ENCODE measurements around the gene AFF2. TPM values are rescaled to one million over a fixed set of nuclear protein-coding genes. Genes with fewer than 3 reads are reported as not detected.

AFF2 gene
- total RNA-seq, 1 donor from 2014 or later: 3.3 TPM

DNA sequence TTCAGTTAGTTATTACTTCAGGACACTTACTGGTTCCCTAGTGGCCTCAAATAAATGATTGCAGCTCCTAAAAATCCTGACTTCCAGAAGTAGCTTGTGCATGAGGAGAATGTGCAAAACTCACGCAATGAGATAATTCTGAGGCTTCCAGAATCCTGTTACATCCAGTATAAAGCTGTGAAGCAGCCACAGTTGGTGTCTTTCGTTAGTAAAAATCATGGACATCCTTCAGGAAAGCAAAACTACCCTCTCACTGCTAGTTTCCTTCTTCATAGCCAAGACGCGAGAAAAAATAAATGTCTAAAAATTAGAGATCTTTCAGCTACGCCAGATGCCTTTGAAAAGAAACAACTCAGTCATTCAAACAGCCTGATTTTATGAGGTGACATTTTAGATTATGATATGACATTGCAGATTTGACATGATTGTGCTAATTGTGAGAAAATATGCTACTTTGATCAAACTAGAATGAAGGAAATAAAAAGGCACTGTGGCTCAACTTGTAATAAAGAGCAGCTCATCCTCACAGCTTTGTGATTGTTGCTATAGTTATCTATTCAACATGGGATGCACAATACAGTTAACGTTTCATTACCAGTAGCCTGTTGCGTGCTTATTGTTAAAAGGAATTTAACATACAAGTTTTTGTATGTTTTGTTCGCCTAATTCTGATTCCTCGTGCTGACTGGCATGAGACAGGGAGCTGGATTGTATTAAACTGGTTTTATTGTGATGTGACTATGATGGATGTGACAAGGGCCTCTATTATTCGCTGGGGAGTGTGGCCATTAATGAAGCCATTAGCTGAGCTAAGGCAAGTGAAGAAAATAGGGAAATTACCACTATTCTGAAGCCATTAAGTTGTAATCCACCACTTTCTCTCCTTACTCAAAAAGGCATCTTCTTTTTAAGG is 40.5 kb downstream of the AFF2 start:
- no peak for DNase-seq (ENCODE audit: low spot score)
- Mint-ChIP-seq H3K9me3 (no peaks in the 10 kb centered on the region), H3K4me1 (ENCODE audit: low read depth) (no peaks in the 10 kb centered on the region), H3K27ac (no peak overlapping the region), H3K4me3 (ENCODE audit: low read depth) (no peak overlapping the region), H3K27me3 (ENCODE audit: low read depth) (no peaks in the 10 kb centered on the region), H3K36me3 (ENCODE audit: low read depth) (no peaks in the 10 kb centered on the region)
- intact Hi-C loops (cut with micrococcal nuclease): no loop called here

- no peaks in the 10 kb centered on the region for H3K9me3 Mint-ChIP-seq
- no peak overlapping the region for H3K4me3 Mint-ChIP-seq (ENCODE audit: low read depth)
- no peaks in the 10 kb centered on the region for H3K4me1 Mint-ChIP-seq (ENCODE audit: low read depth)
- H3K27me3 Mint-ChIP-seq (ENCODE audit: low read depth): no peaks in the 10 kb centered on the region
- no peaks in the 10 kb centered on the region for H3K36me3 Mint-ChIP-seq (ENCODE audit: low read depth)
- DNase-seq (ENCODE audit: low spot score): no peak
- intact Hi-C loops (cut with micrococcal nuclease): no loop called here
- H3K27ac Mint-ChIP-seq: no peak overlapping the region
Measured at GRCh38 chrX:148541584-148541940, 41.1 kb downstream of the AFF2 start.

DNA sequence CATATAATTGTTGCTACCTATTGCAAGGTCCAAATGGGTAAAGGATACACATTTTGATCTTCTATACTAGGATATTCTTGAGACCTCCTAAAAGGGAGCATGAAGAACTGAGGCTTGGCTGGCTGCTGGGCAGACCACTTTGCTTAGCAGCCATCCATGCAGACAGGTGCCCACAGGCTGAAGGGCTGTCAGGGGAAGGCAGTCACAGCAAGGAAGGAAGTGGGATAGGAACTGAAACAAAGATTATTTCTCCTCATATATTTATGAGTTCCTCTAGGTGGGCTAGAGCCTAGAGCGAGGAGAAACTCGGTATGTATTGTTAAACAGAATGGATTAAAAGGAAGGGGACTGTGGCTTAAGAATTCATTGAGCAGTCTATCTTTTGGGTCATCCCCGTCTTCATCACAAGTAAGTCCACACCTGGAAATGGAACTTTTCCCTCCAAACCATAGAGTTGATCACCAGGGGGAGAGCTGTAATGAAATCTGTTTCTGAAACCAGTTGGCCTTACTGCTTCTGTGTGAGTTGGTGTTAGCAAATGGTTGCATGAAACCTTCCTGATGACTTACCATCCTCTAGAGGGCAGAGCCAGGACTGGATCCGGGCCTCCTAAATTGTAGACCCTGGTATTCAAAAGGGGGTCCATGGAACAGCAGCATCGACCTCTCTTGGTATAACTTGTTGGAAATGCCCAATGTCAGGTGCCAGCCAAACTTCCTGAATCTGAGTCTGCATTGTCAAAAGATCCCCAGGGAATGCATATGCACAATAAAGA is 42.3 kb downstream of the AFF2 start:
- intact Hi-C loops (cut with micrococcal nuclease): no loop called here
- Mint-ChIP-seq H3K27me3 (ENCODE audit: low read depth) (no peaks in the 10 kb centered on the region), H3K4me3 (ENCODE audit: low read depth) (no peak overlapping the region), H3K36me3 (ENCODE audit: low read depth) (no peaks in the 10 kb centered on the region), H3K27ac (no peak overlapping the region), H3K9me3 (no peaks in the 10 kb centered on the region), H3K4me1 (ENCODE audit: low read depth) (no peaks in the 10 kb centered on the region)
- DNase-seq (ENCODE audit: low spot score): no peak

DNA sequence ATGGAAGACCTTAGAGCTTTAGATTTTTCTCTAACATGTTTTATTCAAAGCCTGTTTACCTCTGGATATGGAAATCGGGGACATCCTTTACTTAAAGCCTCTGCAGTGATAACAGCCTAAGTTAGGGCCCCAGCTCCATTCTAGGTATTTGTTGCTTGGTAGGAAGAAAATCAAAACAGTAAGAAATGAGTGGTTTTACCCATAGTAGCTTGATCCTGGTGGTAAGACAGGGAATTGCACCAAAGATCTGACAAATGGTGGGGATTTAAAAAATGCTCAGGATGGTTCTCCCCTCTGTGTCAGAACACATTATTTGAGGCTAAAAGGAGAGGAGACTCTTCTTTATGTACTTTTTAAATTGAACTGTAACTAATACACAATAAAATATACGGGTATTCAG is 52.4 kb downstream of the AFF2 start:
- H3K9me3 Mint-ChIP-seq: no peaks in the 10 kb centered on the region
- DNase-seq (ENCODE audit: low spot score): no peak
- H3K4me3 Mint-ChIP-seq (ENCODE audit: low read depth): no peak overlapping the region
- intact Hi-C loops (cut with micrococcal nuclease): no loop called here
- peaks cover 3% of the 10 kb centered on the region for H3K4me1 Mint-ChIP-seq (ENCODE audit: low read depth)
- H3K27me3 Mint-ChIP-seq (ENCODE audit: low read depth): no peaks in the 10 kb centered on the region
- H3K36me3 Mint-ChIP-seq (ENCODE audit: low read depth): no peaks in the 10 kb centered on the region
- H3K27ac Mint-ChIP-seq: no peak overlapping the region

DNA sequence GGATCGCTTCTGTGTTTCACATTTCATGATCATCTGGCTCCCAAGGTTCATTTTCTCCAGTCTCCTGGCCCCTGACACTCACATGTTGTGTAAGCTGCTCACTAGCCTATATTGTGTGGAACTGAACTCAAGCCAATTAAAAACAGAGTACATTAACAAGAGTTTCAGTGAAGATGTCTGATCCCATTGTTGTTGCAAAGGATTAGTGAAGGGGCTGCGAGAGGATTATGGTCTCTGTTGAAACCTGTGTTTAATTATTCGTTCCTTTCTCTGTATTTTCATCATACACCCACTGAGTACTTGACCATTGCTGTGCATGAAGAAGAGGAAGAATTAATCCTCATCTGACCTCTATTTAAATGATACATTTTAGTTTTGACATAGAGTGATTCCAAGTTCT is 54.7 kb downstream of the AFF2 start:
- Mint-ChIP-seq H3K36me3 (ENCODE audit: low read depth) (no peaks in the 10 kb centered on the region), H3K9me3 (no peaks in the 10 kb centered on the region), H3K27ac (no peak overlapping the region), H3K4me3 (ENCODE audit: low read depth) (no peak overlapping the region), H3K27me3 (ENCODE audit: low read depth) (no peaks in the 10 kb centered on the region), H3K4me1 (ENCODE audit: low read depth) (peaks cover 3% of the 10 kb centered on the region)
- intact Hi-C loops (cut with micrococcal nuclease): no loop called here
- no peak for DNase-seq (ENCODE audit: low spot score)

- DNase-seq (ENCODE audit: low spot score): no peak
- Mint-ChIP-seq H3K4me3 (ENCODE audit: low read depth) (no peak overlapping the region), H3K36me3 (ENCODE audit: low read depth) (no peaks in the 10 kb centered on the region), H3K4me1 (ENCODE audit: low read depth) (peaks cover 3% of the 10 kb centered on the region), H3K27ac (no peak overlapping the region), H3K27me3 (ENCODE audit: low read depth) (no peaks in the 10 kb centered on the region), H3K9me3 (no peaks in the 10 kb centered on the region)
- intact Hi-C loops (cut with micrococcal nuclease): no loop called here
Measured at GRCh38 chrX:148555571-148556243, 55.3 kb downstream of the AFF2 start.

- intact Hi-C loops (cut with micrococcal nuclease): no loop called here
- no peaks in the 10 kb centered on the region for H3K9me3 Mint-ChIP-seq
- H3K4me3 Mint-ChIP-seq (ENCODE audit: low read depth): no peak overlapping the region
- DNase-seq (ENCODE audit: low spot score): no peak
- no peaks in the 10 kb centered on the region for H3K36me3 Mint-ChIP-seq (ENCODE audit: low read depth)
- peaks cover 3% of the 10 kb centered on the region for H3K4me1 Mint-ChIP-seq (ENCODE audit: low read depth)
- H3K27ac Mint-ChIP-seq: no peak overlapping the region
- no peaks in the 10 kb centered on the region for H3K27me3 Mint-ChIP-seq (ENCODE audit: low read depth)
Measured at GRCh38 chrX:148556498-148556897, 56.1 kb downstream of the AFF2 start.

DNA sequence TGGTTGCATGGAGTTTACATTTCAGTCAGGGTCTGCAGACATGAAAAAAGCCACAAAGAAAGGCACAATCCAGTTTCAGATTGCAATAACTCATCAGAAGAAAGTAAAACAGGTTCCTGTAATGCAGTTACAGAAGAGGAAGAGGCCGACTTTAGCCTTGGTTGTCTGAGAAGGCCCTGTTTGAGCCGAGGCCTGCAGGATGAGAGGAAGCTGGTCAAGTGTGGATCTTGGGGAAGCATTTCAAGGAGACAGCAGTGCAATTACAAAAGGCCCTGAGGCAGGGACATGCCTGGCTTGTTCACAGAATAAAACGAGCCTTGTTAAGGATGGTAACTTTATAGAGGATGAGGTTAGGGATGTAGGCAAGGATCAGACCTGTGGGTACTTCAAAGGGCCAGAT is 62.4 kb downstream of the AFF2 start:
- Mint-ChIP-seq H3K36me3 (ENCODE audit: low read depth) (no peaks in the 10 kb centered on the region), H3K4me3 (ENCODE audit: low read depth) (no peak overlapping the region), H3K9me3 (no peaks in the 10 kb centered on the region), H3K4me1 (ENCODE audit: low read depth) (peaks cover 3% of the 10 kb centered on the region), H3K27ac (no peak overlapping the region), H3K27me3 (ENCODE audit: low read depth) (no peaks in the 10 kb centered on the region)
- no peak for DNase-seq (ENCODE audit: low spot score)
- intact Hi-C loops (cut with micrococcal nuclease): no loop called here

DNA sequence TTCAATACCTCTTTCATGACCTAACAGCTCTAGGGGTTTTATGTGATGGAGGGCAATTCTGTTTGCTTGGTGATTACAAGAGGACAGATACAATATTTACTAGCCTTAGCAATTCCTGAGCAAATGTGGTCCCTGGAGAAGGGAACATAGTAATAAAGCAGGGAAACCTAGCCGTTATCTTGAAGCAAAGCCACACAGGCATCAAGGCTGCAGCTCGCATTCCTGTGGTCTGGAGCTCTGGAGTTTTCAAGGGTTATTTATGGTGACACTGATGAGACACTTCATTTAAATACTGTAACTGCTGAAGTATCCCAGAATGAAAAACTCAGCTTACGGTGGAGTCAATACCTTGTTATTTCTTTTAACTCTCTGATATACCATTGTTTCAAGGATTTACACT is 66.8 kb downstream of the AFF2 start:
- DNase-seq (ENCODE audit: low spot score): no peak
- Mint-ChIP-seq H3K4me1 (ENCODE audit: low read depth) (peaks cover 3% of the 10 kb centered on the region), H3K27ac (no peak overlapping the region), H3K27me3 (ENCODE audit: low read depth) (no peaks in the 10 kb centered on the region), H3K9me3 (no peaks in the 10 kb centered on the region), H3K36me3 (ENCODE audit: low read depth) (no peaks in the 10 kb centered on the region), H3K4me3 (ENCODE audit: low read depth) (no peak overlapping the region)
- intact Hi-C loops (cut with micrococcal nuclease): no loop called here

GRCh38 chrX:148567779-148568178 is 67.4 kb downstream of the AFF2 start:
- H3K9me3 Mint-ChIP-seq: no peaks in the 10 kb centered on the region
- H3K4me1 Mint-ChIP-seq (ENCODE audit: low read depth): peaks cover 2% of the 10 kb centered on the region
- H3K27ac Mint-ChIP-seq: no peak overlapping the region
- no peak overlapping the region for H3K4me3 Mint-ChIP-seq (ENCODE audit: low read depth)
- intact Hi-C loops (cut with micrococcal nuclease): no loop called here
- H3K36me3 Mint-ChIP-seq (ENCODE audit: low read depth): no peaks in the 10 kb centered on the region
- DNase-seq (ENCODE audit: low spot score): no peak
- H3K27me3 Mint-ChIP-seq (ENCODE audit: low read depth): no peaks in the 10 kb centered on the region

- Mint-ChIP-seq H3K4me1 (ENCODE audit: low read depth) (no peaks in the 10 kb centered on the region), H3K27ac (no peak overlapping the region), H3K36me3 (ENCODE audit: low read depth) (no peaks in the 10 kb centered on the region), H3K9me3 (no peaks in the 10 kb centered on the region), H3K4me3 (ENCODE audit: low read depth) (no peak overlapping the region), H3K27me3 (ENCODE audit: low read depth) (no peaks in the 10 kb centered on the region)
- no peak for DNase-seq (ENCODE audit: low spot score)
- intact Hi-C loops (cut with micrococcal nuclease): no loop called here
Measured at GRCh38 chrX:148568763-148569162, 68.3 kb downstream of the AFF2 start.

GRCh38 chrX:148572337-148572736 is 71.9 kb downstream of the AFF2 start:
- no peaks in the 10 kb centered on the region for H3K27me3 Mint-ChIP-seq (ENCODE audit: low read depth)
- H3K36me3 Mint-ChIP-seq (ENCODE audit: low read depth): no peaks in the 10 kb centered on the region
- no peak for DNase-seq (ENCODE audit: low spot score)
- H3K4me3 Mint-ChIP-seq (ENCODE audit: low read depth): no peak overlapping the region
- no peaks in the 10 kb centered on the region for H3K4me1 Mint-ChIP-seq (ENCODE audit: low read depth)
- H3K9me3 Mint-ChIP-seq: no peaks in the 10 kb centered on the region
- intact Hi-C loops (cut with micrococcal nuclease): no loop called here
- no peak overlapping the region for H3K27ac Mint-ChIP-seq

- DNase-seq (ENCODE audit: low spot score): no peak
- H3K27me3 Mint-ChIP-seq (ENCODE audit: low read depth): no peaks in the 10 kb centered on the region
- no peaks in the 10 kb centered on the region for H3K36me3 Mint-ChIP-seq (ENCODE audit: low read depth)
- no peak overlapping the region for H3K27ac Mint-ChIP-seq
- H3K4me3 Mint-ChIP-seq (ENCODE audit: low read depth): no peak overlapping the region
- H3K9me3 Mint-ChIP-seq: no peaks in the 10 kb centered on the region
- no peaks in the 10 kb centered on the region for H3K4me1 Mint-ChIP-seq (ENCODE audit: low read depth)
- intact Hi-C loops (cut with micrococcal nuclease): no loop called here
Measured at GRCh38 chrX:148573119-148573518, 72.7 kb downstream of the AFF2 start.

Measured in activated T-helper 2 cell treated with anti-CD3 and anti-CD28 coated beads, Interferon-gamma antibody, Interleukin-2, Interleukin-4, amounts not matched to agents 10 μg/mL and 5 μg/mL and 100 μg/mL, durations not matched to agents 14 hours and 24 hours and 36 hours (primary cell).